Gastrocnemius medialis (tissue), 4 donors: ENCODE measurements around the gene UPP1. TPM values are rescaled to one million over a fixed set of nuclear protein-coding genes. Genes with fewer than 3 reads are reported as not detected.

Experiments
- ATAC-seq, 2 donors: fragments of 150-250 bp; one replicate each; pipeline ENCODE4 v1.9.1; 2016
- DNase-seq, 2 donors: peaks; one replicate each; pipeline ENCODE4 v3.0.0-alpha.2; 2019
- H3K27ac ChIP-seq, 4 donors: fragments of 200-600 bp; sonication (generic); 1 replicate in 1 of 4; 2 replicates in 3 of 4; pipeline ENCODE4 v1.5.1; 2016 to 2018; ENCODE audit warnings: mild to moderate bottlenecking in 2 of 4, moderate library complexity in 1 of 4
- H3K27me3 ChIP-seq, 3 donors: fragments of 200-600 bp; sonication (generic) in 2 of 3; 1 replicate in 1 of 3; 2 replicates in 2 of 3; pipeline versions ENCODE4 v1.5.1 to v1.6.0; 2016 to 2019; ENCODE audit warnings: mild to moderate bottlenecking in 1 of 3, moderate library complexity in 1 of 3
- H3K36me3 ChIP-seq, 2 donors: fragments of 200-600 bp; sonication (generic) in 1 of 2; one replicate each; pipeline ENCODE4 v1.5.1; 2017 to 2018
- H3K4me1 ChIP-seq, 2 donors: fragments of 200-600 bp; sonication (generic) in 1 of 2; one replicate each; pipeline ENCODE4 v1.5.1; 2016 to 2017; ENCODE audit warnings: mild to moderate bottlenecking in 2 of 2
- H3K4me3 ChIP-seq, 4 donors: fragments of 200-600 bp; sonication (generic) in 3 of 4; 1 replicate in 1 of 4; 2 replicates in 3 of 4; pipeline ENCODE4 v1.5.1; 2016 to 2019; ENCODE audit warnings: mild to moderate bottlenecking in 2 of 4
- H3K9me3 ChIP-seq, 3 donors: fragments of 200-600 bp; sonication (generic) in 2 of 3; 1 replicate in 1 of 3; 2 replicates in 2 of 3; pipeline ENCODE4 v1.5.1; 2016 to 2019
- CTCF ChIP-seq, 5 experiments: fragments of 450-650 bp in 3 of 5; fragments of 200-600 bp in 2 of 5; sonication (generic) in 2 of 5; IDR thresholded peaks in 4 of 5; conservative IDR thresholded peaks in 1 of 5; 1 replicate in 4 of 5; 2 replicates in 1 of 5; pipeline ENCODE4 v1.5.1; 2016 to 2019; ENCODE audit warnings: antibody characterized with exemption in 5 of 5, mild to moderate bottlenecking in 3 of 5, moderate library complexity in 3 of 5
- POLR2A ChIP-seq, 2 donors: fragments of 450-650 bp; IDR thresholded peaks; one replicate each; pipeline ENCODE4 v1.6.1; 2017; ENCODE audit warnings: antibody characterized with exemption in 2 of 2, mild to moderate bottlenecking in 2 of 2, moderate library complexity in 2 of 2
- in situ Hi-C, 4 donors: fragments of 200-750 bp; cut with MboI; loops; one replicate each; pipeline versions ENCODE4 v1.15.0 to v1.8.0; 2017; ENCODE audit warnings: low sequenced_read_pairs in 4 of 4
- intact Hi-C: fragments of 100-400 bp; cut with DNase I; formaldehyde crosslinking; loops from one replicate; pipeline ENCODE4 v1.15.1; 2023; ENCODE audit warnings: low total_unique reads
- total RNA-seq, 4 donors: library from RNA; depleted of rRNA; stranded (reverse); fragments of >200 nt; gene quantifications; one replicate each; pipeline versions ENCODE4 v1.1.0 to v1.2.3, GENCODE V29; 2016

The UPP1 gene
- total RNA-seq, 4 donors from 2014 or later = 1.7 to 7.1 (median 5.8) TPM

- H3K27ac ChIP-seq = no peak overlapping the region
- in situ Hi-C loops = no loop called here
These were observed 36.3 kb upstream of the UPP1 start for GRCh38 chr7:48052748-48053147.

GRCh38 chr7:48053736-48054135 lies 35.3 kb upstream of the UPP1 start:
- no peak overlapping the region for H3K27ac ChIP-seq
- intact Hi-C loops = no loop called here
- no peaks in the 10 kb centered on the region for H3K36me3 ChIP-seq
- no peaks in the 10 kb centered on the region for H3K9me3 ChIP-seq
- no peaks in the 10 kb centered on the region for H3K27me3 ChIP-seq
- DNase-seq (no peak), ATAC-seq (no peak)
- TF ChIP-seq CTCF (IDR thresholded peaks at IDR 0.05 in 4 of 5, conservative IDR thresholded peaks at IDR 0.05 in 1 of 5) = no peak
- TF ChIP-seq POLR2A (IDR thresholded peaks at IDR 0.05) = no peak
- no peaks in the 10 kb centered on the region for H3K4me1 ChIP-seq
- in situ Hi-C loops = no loop called here
- no peak overlapping the region for H3K4me3 ChIP-seq

More at GRCh38 chr7:48052748-48053147, 36.3 kb upstream of the UPP1 start:
- Histone ChIP-seq H3K27me3 (no peaks in the 10 kb centered on the region), H3K9me3 (no peaks in the 10 kb centered on the region), H3K36me3 (no peaks in the 10 kb centered on the region), H3K4me3 (no peak overlapping the region), H3K4me1 (no peaks in the 10 kb centered on the region)
- ATAC-seq (no peak), DNase-seq (no peak)
- intact Hi-C loops = no loop called here
- no peak for TF ChIP-seq CTCF (IDR thresholded peaks at IDR 0.05 in 4 of 5, conservative IDR thresholded peaks at IDR 0.05 in 1 of 5)
- TF ChIP-seq POLR2A (IDR thresholded peaks at IDR 0.05) = no peak

GRCh38 chr7:48058990-48059389 lies 30.1 kb upstream of the UPP1 start:
- no peak for ATAC-seq

GRCh38 chr7:48059706-48060105 lies 29.4 kb upstream of the UPP1 start:
- Histone ChIP-seq H3K36me3 (no peaks in the 10 kb centered on the region), H3K4me3 (no peak overlapping the region), H3K27ac (no peak overlapping the region), H3K4me1 (no peaks in the 10 kb centered on the region), H3K27me3 (no peaks in the 10 kb centered on the region), H3K9me3 (peaks cover 0 to 4% (median 0%) of the 10 kb centered on the region in 3 donors)
- intact Hi-C loops = no loop called here
- TF ChIP-seq CTCF (IDR thresholded peaks at IDR 0.05 in 4 of 5, conservative IDR thresholded peaks at IDR 0.05 in 1 of 5) = no peak
- no peak for TF ChIP-seq POLR2A (IDR thresholded peaks at IDR 0.05)
- DNase-seq (no peak), ATAC-seq (no peak)
- in situ Hi-C loops = no loop called here

More at GRCh38 chr7:48058990-48059389, 30.1 kb upstream of the UPP1 start:
- no peaks in the 10 kb centered on the region for H3K27me3 ChIP-seq
- H3K27ac ChIP-seq = no peak overlapping the region
- H3K36me3 ChIP-seq = no peaks in the 10 kb centered on the region
- peaks cover 0 to 4% (median 0%) of the 10 kb centered on the region in 3 donors for H3K9me3 ChIP-seq
- H3K4me1 ChIP-seq = no peaks in the 10 kb centered on the region
- in situ Hi-C loops (no loop called here), intact Hi-C loops (no loop called here)
- DNase-seq = no peak
- no peak overlapping the region for H3K4me3 ChIP-seq
- no peak for TF ChIP-seq CTCF (IDR thresholded peaks at IDR 0.05 in 4 of 5, conservative IDR thresholded peaks at IDR 0.05 in 1 of 5)
- no peak for TF ChIP-seq POLR2A (IDR thresholded peaks at IDR 0.05)

GRCh38 chr7:48063985-48064384 lies 25.1 kb upstream of the UPP1 start:
- Histone ChIP-seq H3K4me3 (no peak overlapping the region), H3K27ac (no peak overlapping the region), H3K27me3 (no peaks in the 10 kb centered on the region), H3K36me3 (no peaks in the 10 kb centered on the region), H3K9me3 (peaks cover 0 to 4% (median 0%) of the 10 kb centered on the region in 3 donors), H3K4me1 (no peaks in the 10 kb centered on the region)
- DNase-seq = no peak
- intact Hi-C loops (no loop called here), in situ Hi-C loops (no loop called here)
- ATAC-seq = no peak
- TF ChIP-seq CTCF (IDR thresholded peaks at IDR 0.05 in 4 of 5, conservative IDR thresholded peaks at IDR 0.05 in 1 of 5) (no peak), POLR2A (IDR thresholded peaks at IDR 0.05) (no peak)
